Suprapubic skin (tissue), 4 donors: ENCODE data around the gene TMPRSS6. TPM values are rescaled to one million over a fixed set of nuclear protein-coding genes. Genes with fewer than 3 reads are reported as not detected.

Experiments
- DNase-seq, 2 donors: peaks; one replicate each; pipeline ENCODE4 v3.0.0-alpha.2; 2019; ENCODE audit warnings: low spot score in 2 of 2
- H3K27ac ChIP-seq: fragments of 200-600 bp; sonication (generic); one replicate; pipeline ENCODE4 v1.5.1; 2019
- H3K27me3 ChIP-seq: fragments of 200-600 bp; sonication (generic); one replicate; pipeline ENCODE4 v1.5.1; 2019
- H3K36me3 ChIP-seq: fragments of 200-600 bp; sonication (generic); one replicate; pipeline ENCODE4 v1.5.1; 2019
- H3K4me1 ChIP-seq: fragments of 200-600 bp; sonication (generic); one replicate; pipeline ENCODE4 v1.5.1; 2019
- H3K4me3 ChIP-seq: fragments of 200-600 bp; sonication (generic); one replicate; pipeline ENCODE4 v1.5.1; 2019; ENCODE audit warnings: mild to moderate bottlenecking
- H3K9me3 ChIP-seq: fragments of 200-600 bp; sonication (generic); one replicate; pipeline ENCODE4 v1.5.1; 2019
- EP300 ChIP-seq: sonication (generic); formaldehyde crosslinking; IDR thresholded peaks from one replicate; pipeline ENCODE4 v1.6.1; 2017; ENCODE audit warnings: antibody characterized with exemption
- POLR2A ChIP-seq, 2 donors: fragments of 450-650 bp; IDR thresholded peaks; one replicate each; pipeline ENCODE4 v1.6.1; 2017; ENCODE audit warnings: antibody characterized with exemption in 2 of 2, mild to moderate bottlenecking in 2 of 2, moderate library complexity in 2 of 2
- POLR2AphosphoS5 ChIP-seq, 3 donors: sonication (generic); formaldehyde crosslinking; IDR thresholded peaks; one replicate each; pipeline ENCODE4 v1.6.1; 2017; ENCODE audit warnings: antibody characterized with exemption in 3 of 3
- WGBS: methylation state at CpG from one replicate; pipeline ENCODE4 v1.1.5; 2018; 5-methylcytosine and 5-hydroxymethylcytosine counted together
- total RNA-seq, 4 donors: library from RNA; depleted of rRNA; stranded (reverse); fragments of >200 nt; gene quantifications; one replicate each; pipeline ENCODE4 v1.1.0, GENCODE V29; 2016
- TF ChIP-seq, protein P1 (sequence below), 2 donors: fragments of 200-600 bp in 1 of 2; fragments of 450-650 bp in 1 of 2; sonication (generic) in 1 of 2; IDR thresholded peaks; one replicate each; pipeline ENCODE4 v1.5.1; 2016 to 2019; ENCODE audit warnings: antibody characterized with exemption in 2 of 2, mild to moderate bottlenecking in 1 of 2, moderate library complexity in 1 of 2

Gene TMPRSS6
- total RNA-seq, 4 donors from 2014 or later, result 0.30 to 3.8 (median 1.0) TPM

DNA sequence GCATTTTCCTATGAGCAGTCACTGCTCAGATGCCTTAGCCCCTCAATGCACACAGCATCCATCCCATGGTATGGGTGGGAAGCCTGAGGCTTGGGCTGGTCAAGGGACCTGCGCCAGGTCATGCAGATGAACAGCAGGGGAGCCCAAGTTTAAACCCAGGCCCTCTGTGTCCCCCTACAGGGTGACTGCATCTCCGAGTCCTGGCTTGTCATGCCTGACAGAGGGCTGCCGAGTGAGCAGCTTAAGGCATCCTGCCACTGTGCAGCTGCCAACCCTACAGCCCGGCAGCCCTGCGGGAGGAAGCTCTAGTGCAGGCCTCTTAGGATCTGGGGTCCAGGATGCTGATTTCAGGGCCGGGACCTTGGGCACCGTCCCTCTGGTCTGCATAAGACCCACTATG, 30.2 kb upstream of the TMPRSS6 start:
- Histone ChIP-seq H3K9me3 (no peaks in the 10 kb centered on the region), H3K4me3 (no peak overlapping the region), H3K27me3 (peaks cover 4% of the 10 kb centered on the region), H3K4me1 (peaks cover 14% of the 10 kb centered on the region), H3K27ac (no peak overlapping the region), H3K36me3 (no peaks in the 10 kb centered on the region)
- DNase-seq, result no peak
- WGBS, result 52% methylated on average over 7 of the region's 7 CpGs
- TF ChIP-seq POLR2AphosphoS5 (IDR thresholded peaks at IDR 0.05), result no peak
- TF ChIP-seq, protein P1, sequence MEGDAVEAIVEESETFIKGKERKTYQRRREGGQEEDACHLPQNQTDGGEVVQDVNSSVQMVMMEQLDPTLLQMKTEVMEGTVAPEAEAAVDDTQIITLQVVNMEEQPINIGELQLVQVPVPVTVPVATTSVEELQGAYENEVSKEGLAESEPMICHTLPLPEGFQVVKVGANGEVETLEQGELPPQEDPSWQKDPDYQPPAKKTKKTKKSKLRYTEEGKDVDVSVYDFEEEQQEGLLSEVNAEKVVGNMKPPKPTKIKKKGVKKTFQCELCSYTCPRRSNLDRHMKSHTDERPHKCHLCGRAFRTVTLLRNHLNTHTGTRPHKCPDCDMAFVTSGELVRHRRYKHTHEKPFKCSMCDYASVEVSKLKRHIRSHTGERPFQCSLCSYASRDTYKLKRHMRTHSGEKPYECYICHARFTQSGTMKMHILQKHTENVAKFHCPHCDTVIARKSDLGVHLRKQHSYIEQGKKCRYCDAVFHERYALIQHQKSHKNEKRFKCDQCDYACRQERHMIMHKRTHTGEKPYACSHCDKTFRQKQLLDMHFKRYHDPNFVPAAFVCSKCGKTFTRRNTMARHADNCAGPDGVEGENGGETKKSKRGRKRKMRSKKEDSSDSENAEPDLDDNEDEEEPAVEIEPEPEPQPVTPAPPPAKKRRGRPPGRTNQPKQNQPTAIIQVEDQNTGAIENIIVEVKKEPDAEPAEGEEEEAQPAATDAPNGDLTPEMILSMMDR (IDR thresholded peaks at IDR 0.05), result no peak
- no peak for TF ChIP-seq POLR2A (IDR thresholded peaks at IDR 0.05)
- TF ChIP-seq EP300, result no peak

DNA sequence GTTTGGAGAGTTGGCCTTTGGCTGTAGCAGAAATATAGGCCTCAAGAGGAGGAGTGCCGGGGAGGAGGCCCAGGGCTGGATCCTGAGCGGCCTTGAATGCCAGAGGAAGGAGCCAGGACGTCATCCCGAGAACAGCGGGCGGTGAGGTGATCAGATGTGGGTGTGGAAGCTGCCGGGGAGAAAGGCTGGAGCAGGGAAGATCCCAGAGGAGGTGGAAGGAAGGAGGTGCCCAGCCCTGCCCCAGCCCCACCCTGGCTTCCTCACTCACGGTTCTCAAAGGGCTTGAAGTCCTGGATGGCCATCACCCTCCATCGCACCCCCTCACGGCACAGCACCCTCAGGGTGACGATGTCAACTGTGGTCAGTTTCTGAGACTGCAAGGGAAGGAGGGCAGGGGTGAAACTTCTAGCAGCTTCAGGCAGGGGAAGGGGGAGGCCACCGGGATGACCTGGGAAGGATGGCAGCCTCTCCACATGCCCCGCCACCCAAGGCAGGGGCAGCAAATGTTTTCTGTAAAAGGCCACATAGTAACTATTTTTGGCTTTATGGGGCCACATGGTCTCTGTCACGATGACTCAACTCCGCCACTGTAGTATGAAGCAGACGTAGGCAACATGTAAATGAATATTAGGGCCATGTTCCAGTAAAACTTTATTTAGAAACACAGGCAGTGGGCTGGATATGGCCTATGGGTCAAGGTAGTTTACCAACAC, 29.5 kb upstream of the TMPRSS6 start:
- Histone ChIP-seq H3K4me1 (peaks cover 12% of the 10 kb centered on the region), H3K27ac (no peak overlapping the region), H3K36me3 (no peaks in the 10 kb centered on the region), H3K4me3 (no peak overlapping the region), H3K9me3 (no peaks in the 10 kb centered on the region), H3K27me3 (peaks cover 2% of the 10 kb centered on the region)
- WGBS, result 64% methylated on average over 16 of the region's 16 CpGs
- TF ChIP-seq EP300, result no peak
- DNase-seq, result no peak

GRCh38 chr22:37137903-37138665, 28.6 kb upstream of the TMPRSS6 start:
- no peak for TF ChIP-seq EP300
- TF ChIP-seq, protein P1 (IDR thresholded peaks at IDR 0.05), result no peak
- no peak for TF ChIP-seq POLR2A (IDR thresholded peaks at IDR 0.05)
- no peak for TF ChIP-seq POLR2AphosphoS5 (IDR thresholded peaks at IDR 0.05)
- H3K36me3 ChIP-seq, result no peaks in the 10 kb centered on the region
- H3K4me1 ChIP-seq, result peaks cover 4% of the 10 kb centered on the region
- no peaks in the 10 kb centered on the region for H3K27me3 ChIP-seq
- no peak for DNase-seq
- no peaks in the 10 kb centered on the region for H3K9me3 ChIP-seq
- 83% methylated on average over 5 of the region's 6 CpGs for WGBS
- H3K4me3 ChIP-seq, result no peak overlapping the region
- H3K27ac ChIP-seq, result no peak overlapping the region

- no peak overlapping the region for H3K4me3 ChIP-seq
- TF ChIP-seq POLR2A (IDR thresholded peaks at IDR 0.05) (no peak), EP300 (no peak), POLR2AphosphoS5 (IDR thresholded peaks at IDR 0.05) (no peak)
- TF ChIP-seq, protein P1 (IDR thresholded peaks at IDR 0.05), result no peak
- H3K27me3 ChIP-seq, result no peaks in the 10 kb centered on the region
- H3K36me3 ChIP-seq, result no peaks in the 10 kb centered on the region
- DNase-seq, result no peak
- H3K27ac ChIP-seq, result no peak overlapping the region
- H3K9me3 ChIP-seq, result no peaks in the 10 kb centered on the region
- H3K4me1 ChIP-seq, result peaks cover 3% of the 10 kb centered on the region
- 79% methylated on average over 8 of the region's 8 CpGs for WGBS
These were observed 27.6 kb upstream of the TMPRSS6 start for GRCh38 chr22:37137131-37137530.

DNA sequence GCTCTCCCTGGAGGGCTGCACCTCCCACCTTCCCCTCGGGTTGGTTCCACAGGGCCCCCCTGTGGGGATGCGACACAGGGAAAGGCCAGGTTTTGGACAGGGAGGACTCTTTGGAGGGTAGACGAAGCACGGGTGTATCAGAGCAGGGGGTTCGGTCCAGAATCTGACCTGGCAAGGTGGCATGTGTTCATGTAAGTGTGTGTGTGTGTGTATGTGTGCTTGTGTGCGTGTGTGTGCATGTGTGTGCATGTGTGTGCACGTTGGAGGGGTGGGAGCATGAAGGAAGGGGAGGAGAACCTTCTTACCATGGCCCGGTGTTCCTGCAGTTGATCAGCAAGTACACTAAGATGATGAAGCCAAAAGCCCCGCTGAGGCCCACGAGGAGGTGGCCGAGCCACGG, 25.5 kb upstream of the TMPRSS6 start:
- WGBS, result 81% methylated on average over 10 of the region's 12 CpGs
- H3K36me3 ChIP-seq, result no peaks in the 10 kb centered on the region
- no peak for DNase-seq
- TF ChIP-seq EP300 (no peak), POLR2A (IDR thresholded peaks at IDR 0.05) (no peak), POLR2AphosphoS5 (IDR thresholded peaks at IDR 0.05) (no peak)
- TF ChIP-seq, protein P1 (IDR thresholded peaks at IDR 0.05), result no peak
- H3K4me3 ChIP-seq, result no peak overlapping the region
- no peaks in the 10 kb centered on the region for H3K27me3 ChIP-seq
- H3K9me3 ChIP-seq, result no peaks in the 10 kb centered on the region
- H3K4me1 ChIP-seq, result peaks cover 10% of the 10 kb centered on the region
- no peak overlapping the region for H3K27ac ChIP-seq
